ENCODE data around the gene TENM4. TPM values are rescaled to one million over a fixed set of nuclear protein-coding genes. Genes with fewer than 3 reads are reported as not detected.

Gene TENM4
- total and polyA plus RNA-seq, 2 of the 8 experiments (the other 6 are each of a cell fraction or from before 2014, with no cell fraction given) = 3.5 to 7.2 TPM

DNA sequence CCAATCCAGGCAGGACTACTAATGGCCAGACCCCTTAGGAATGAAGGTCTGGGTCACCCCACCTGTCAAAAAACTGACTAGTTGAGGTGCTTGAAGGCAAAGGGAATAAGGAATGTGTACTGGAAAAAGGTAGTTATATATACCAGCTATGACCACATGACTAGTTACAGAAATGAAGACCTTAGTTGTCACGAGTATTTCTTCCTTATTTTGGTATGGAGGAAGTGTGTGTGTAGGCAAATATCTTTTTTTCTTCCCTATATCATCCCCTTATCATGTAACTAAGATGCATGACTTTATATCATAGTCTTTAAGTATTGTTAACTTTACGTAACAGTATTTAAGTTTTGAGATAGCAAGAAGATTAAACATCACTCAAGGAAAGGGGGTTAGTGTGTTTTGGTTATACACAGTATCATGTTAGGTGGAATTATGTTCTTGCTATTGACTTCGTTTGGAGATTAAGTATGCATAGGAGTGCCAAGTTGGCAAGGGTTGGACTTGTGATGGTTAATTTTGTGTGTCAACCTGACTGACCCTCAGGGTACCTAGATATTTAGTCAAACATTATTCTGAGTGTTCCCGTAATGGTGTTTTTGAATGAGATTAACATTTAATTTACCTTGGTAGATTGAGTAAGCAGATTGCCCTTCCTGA lies 828.0 kb downstream of the TENM4 start:
- Histone ChIP-seq H2AFZ (ENCODE audit: low read length) (no peak overlapping the region), H4K20me1 (replicated peaks in 1 of 2; ENCODE audit: control insufficient read depth in 1 of 2, insufficient read depth in 2 of 2, low read length in 2 of 2) (no peaks in the 10 kb centered on the region), H3K23ac (ENCODE audit: insufficient read length) (no peak overlapping the region), H4K91ac (replicated peaks; ENCODE audit: insufficient read length, low read length) (no peak overlapping the region), H3K56ac (replicated peaks; ENCODE audit: insufficient read length, low read depth, low read length) (no peak overlapping the region), H3K27me3 (replicated peaks in 1 of 4; ENCODE audit: control insufficient read depth in 3 of 4, extremely low read depth in 1 of 4, insufficient read depth in 3 of 4, low read length in 3 of 4) (no peaks in the 10 kb centered on the region), H3K36me3 (ENCODE audit: control insufficient read depth in 2 of 4, insufficient read depth in 4 of 4, low read length in 3 of 4) (no peaks in the 10 kb centered on the region), H2BK5ac (ENCODE audit: low read depth, low read length) (no peak overlapping the region), H3K14ac (ENCODE audit: insufficient read length) (no peak overlapping the region), H3K27ac (ENCODE audit: low read depth, low read length) (no peak overlapping the region), H3K9ac (replicated peaks in 1 of 4; ENCODE audit: extremely low read depth in 1 of 4, low read depth in 3 of 4, low read length in 3 of 4) (no peak overlapping the region), H3K79me1 (ENCODE audit: low read depth, low read length) (no peaks in the 10 kb centered on the region), H2AK5ac (ENCODE audit: low read depth, low read length) (no peak overlapping the region), H3K23me2 (ENCODE audit: low read depth, low read length) (no peaks in the 10 kb centered on the region), H3K79me2 (ENCODE audit: control insufficient read depth in 1 of 2, insufficient read depth in 2 of 2, low read length in 2 of 2) (no peaks in the 10 kb centered on the region), H2BK15ac (ENCODE audit: low read length) (no peak overlapping the region), H3K4ac (replicated peaks; ENCODE audit: insufficient read length, low read depth, low read length) (no peak overlapping the region), H2BK12ac (ENCODE audit: low read depth, low read length) (no peak overlapping the region), H3K4me2 (ENCODE audit: insufficient read depth in 1 of 2, low read depth in 2 of 2, low read length in 2 of 2) (no peak overlapping the region), H4K5ac (ENCODE audit: insufficient read length, low read depth, low read length) (no peak overlapping the region), H2BK120ac (replicated peaks; ENCODE audit: low read depth, low read length) (no peak overlapping the region), H3K4me3 (ENCODE audit: extremely low read depth in 1 of 4, insufficient read depth in 2 of 4, low read depth in 3 of 4, low read length in 4 of 4) (no peak overlapping the region), H2BK20ac (ENCODE audit: low read length) (no peak overlapping the region), H3K9me3 (ENCODE audit: insufficient read depth in 2 of 2, low read depth in 1 of 2, low read length in 1 of 2) (no peaks in the 10 kb centered on the region), H4K8ac (ENCODE audit: extremely low read depth, insufficient read depth, low read length) (no peak overlapping the region), H3K18ac (ENCODE audit: extremely low read depth, low read length) (no peak overlapping the region), H3K4me1 (replicated peaks in 1 of 4; ENCODE audit: control insufficient read depth in 3 of 4, insufficient read depth in 4 of 4, low read length in 3 of 4) (no peaks in the 10 kb centered on the region)
- ChIA-PET POLR2A (ENCODE audit: partially characterized antibody) (no interaction called here), CTCF (ENCODE audit: partially characterized antibody) (no interaction called here)
- no peak for FAIRE-seq
- 86% methylated on average over 4 of the region's 4 CpGs; no CpG with 5 or more reads in 1 of the 2 experiments for WGBS, 2 experiments (ENCODE audit: extremely low coverage in 1 of 2, insufficient coverage in 1 of 2, insufficient read length in 1 of 2, insufficient replicate concordance in 2 of 2, low coverage in 1 of 2, low lambda C conversion rate in 2 of 2, missing lambda C conversion rate in 1 of 2)
- DNase-seq (ENCODE audit: low read depth in 1 of 2, low spot score in 2 of 2) = no peak
- TF ChIP-seq CHD2 (IDR thresholded peaks at IDR 0.05; ENCODE audit: low read length) = no peak
- TF ChIP-seq EGR1 (IDR thresholded peaks at IDR 0.05; ENCODE audit: borderline replicate concordance, low read depth, low read length) = no peak
- TF ChIP-seq SP2 (IDR thresholded peaks at IDR 0.05; ENCODE audit: low read length) = no peak
